ENCODE data around the gene C17orf67.

Gene C17orf67
- total RNA-seq, result 3.0 to 17.2 (median 6.7) reads per million in 9 experiments

- Mint-ChIP-seq H3K9me3 (no peaks in the 10 kb centered on the region), H3K36me3 (ENCODE audit: insufficient read depth) (peaks cover 19% of the 10 kb centered on the region), H3K4me3 (peak within 1 kb of the TSS; percentile 93), H3K27ac (peak within 1 kb of the TSS; percentile 71 to 94), H3K4me1 (ENCODE audit: low read depth in 2 of 2) (peaks cover 33 to 62% of the 10 kb centered on the region in 2 donors), H3K27me3 (no peaks in the 10 kb centered on the region)
- DNase-seq, result peak; percentile 98
- peak; percentile 82 for ATAC-seq (replicated peaks)
Observed at GRCh38 chr17:56833809-56834379, at the start of gene C17orf67, which contains the start of gene DGKE. Gene C17orf67 (minus strand): TSS chr17:56833920. CDS start chr17:56815810, 18,110 bp downstream. Gene DGKE (plus strand): TSS chr17:56834151. CDS start chr17:56834796, 645 bp downstream.

- no peaks in the 10 kb centered on the region for H3K27me3 Mint-ChIP-seq
- ATAC-seq (replicated peaks), result no peak
Observed at GRCh38 chr17:56881685-56882295, 48.1 kb upstream of the C17orf67 start.

GRCh38 chr17:56880571-56880970, 46.9 kb upstream of the C17orf67 start:
- Mint-ChIP-seq H3K4me1 (ENCODE audit: low read depth in 2 of 2) (no peaks in the 10 kb centered on the region), H3K36me3 (ENCODE audit: insufficient read depth) (peaks cover under 1% of the 10 kb centered on the region), H3K9me3 (no peaks in the 10 kb centered on the region), H3K27me3 (peaks cover 0 to 6% of the 10 kb centered on the region in 2 donors), H3K4me3 (no peak overlapping the region), H3K27ac (no peak overlapping the region)
- no peak for ATAC-seq (replicated peaks)
- DNase-seq, result no peak

More at GRCh38 chr17:56881685-56882295, 48.1 kb upstream of the C17orf67 start:
- Mint-ChIP-seq H3K4me1 (ENCODE audit: low read depth in 2 of 2) (no peaks in the 10 kb centered on the region), H3K9me3 (no peaks in the 10 kb centered on the region), H3K27ac (peak overlapping the region in 1 of 2 donors; percentile 44), H3K36me3 (ENCODE audit: insufficient read depth) (peaks cover 7% of the 10 kb centered on the region), H3K4me3 (no peak overlapping the region)
- no peak for DNase-seq

GRCh38 chr17:56880133-56880532, 46.4 kb upstream of the C17orf67 start:
- Mint-ChIP-seq H3K9me3 (no peaks in the 10 kb centered on the region), H3K36me3 (ENCODE audit: insufficient read depth) (no peaks in the 10 kb centered on the region), H3K4me3 (no peak overlapping the region), H3K4me1 (ENCODE audit: low read depth in 2 of 2) (no peaks in the 10 kb centered on the region), H3K27me3 (peaks cover 0 to 6% of the 10 kb centered on the region in 2 donors), H3K27ac (no peak overlapping the region)
- no peak for DNase-seq
- no peak for ATAC-seq (replicated peaks)

GRCh38 chr17:56879280-56879679, 45.6 kb upstream of the C17orf67 start:
- H3K36me3 Mint-ChIP-seq (ENCODE audit: insufficient read depth), result no peaks in the 10 kb centered on the region
- H3K4me3 Mint-ChIP-seq, result no peak overlapping the region
- no peak for ATAC-seq (replicated peaks)
- no peak for DNase-seq
- no peaks in the 10 kb centered on the region for H3K4me1 Mint-ChIP-seq (ENCODE audit: low read depth in 2 of 2)
- H3K9me3 Mint-ChIP-seq, result no peaks in the 10 kb centered on the region
- no peak overlapping the region for H3K27ac Mint-ChIP-seq
- H3K27me3 Mint-ChIP-seq, result peaks cover 0 to 11% of the 10 kb centered on the region in 2 donors

GRCh38 chr17:56876766-56877179, 43.1 kb upstream of the C17orf67 start:
- H3K27ac Mint-ChIP-seq, result no peak overlapping the region
- no peaks in the 10 kb centered on the region for H3K4me1 Mint-ChIP-seq (ENCODE audit: low read depth in 2 of 2)
- H3K4me3 Mint-ChIP-seq, result no peak overlapping the region
- ATAC-seq (replicated peaks) (no peak), DNase-seq (no peak)
- H3K36me3 Mint-ChIP-seq (ENCODE audit: insufficient read depth), result no peaks in the 10 kb centered on the region
- H3K27me3 Mint-ChIP-seq, result peaks cover 9 to 11% of the 10 kb centered on the region in 2 donors
- H3K9me3 Mint-ChIP-seq, result no peaks in the 10 kb centered on the region

- DNase-seq (no peak), ATAC-seq (replicated peaks) (no peak)
- Mint-ChIP-seq H3K27me3 (peaks cover 5 to 9% of the 10 kb centered on the region in 2 donors), H3K4me1 (ENCODE audit: low read depth in 2 of 2) (no peaks in the 10 kb centered on the region), H3K36me3 (ENCODE audit: insufficient read depth) (peaks cover 8% of the 10 kb centered on the region), H3K4me3 (no peak overlapping the region), H3K27ac (peak overlapping the region in 1 of 2 donors; percentile 31), H3K9me3 (no peaks in the 10 kb centered on the region)
Observed at GRCh38 chr17:56870081-56870651, 36.4 kb upstream of the C17orf67 start.

GRCh38 chr17:56868716-56869115, 35.0 kb upstream of the C17orf67 start:
- Mint-ChIP-seq H3K9me3 (no peaks in the 10 kb centered on the region), H3K36me3 (ENCODE audit: insufficient read depth) (peaks cover 14% of the 10 kb centered on the region), H3K27me3 (peaks cover 0 to 9% of the 10 kb centered on the region in 2 donors), H3K4me3 (no peak overlapping the region), H3K4me1 (ENCODE audit: low read depth in 2 of 2) (no peaks in the 10 kb centered on the region), H3K27ac (no peak overlapping the region)
- ATAC-seq (replicated peaks) (no peak), DNase-seq (no peak)

GRCh38 chr17:56867948-56868376, 34.2 kb upstream of the C17orf67 start:
- Mint-ChIP-seq H3K27ac (peak overlapping the region in 1 of 2 donors; percentile 22), H3K4me1 (ENCODE audit: low read depth in 2 of 2) (no peaks in the 10 kb centered on the region), H3K27me3 (peaks cover 0 to 2% of the 10 kb centered on the region in 2 donors), H3K36me3 (ENCODE audit: insufficient read depth) (peaks cover 20% of the 10 kb centered on the region), H3K4me3 (no peak overlapping the region), H3K9me3 (no peaks in the 10 kb centered on the region)
- no peak for DNase-seq
- no peak for ATAC-seq (replicated peaks)

GRCh38 chr17:56866496-56866895, 32.8 kb upstream of the C17orf67 start:
- Mint-ChIP-seq H3K4me1 (ENCODE audit: low read depth in 2 of 2) (no peaks in the 10 kb centered on the region), H3K27ac (peak overlapping the region in 1 of 2 donors; percentile 3), H3K9me3 (no peaks in the 10 kb centered on the region), H3K4me3 (no peak overlapping the region), H3K36me3 (ENCODE audit: insufficient read depth) (peaks cover 35% of the 10 kb centered on the region), H3K27me3 (no peaks in the 10 kb centered on the region)
- DNase-seq (no peak), ATAC-seq (replicated peaks) (no peak)

GRCh38 chr17:56866076-56866475, 32.4 kb upstream of the C17orf67 start:
- Mint-ChIP-seq H3K4me1 (ENCODE audit: low read depth in 2 of 2) (no peaks in the 10 kb centered on the region), H3K27ac (peak overlapping the region in 1 of 2 donors; percentile 3), H3K9me3 (no peaks in the 10 kb centered on the region), H3K36me3 (ENCODE audit: insufficient read depth) (peaks cover 35% of the 10 kb centered on the region), H3K27me3 (no peaks in the 10 kb centered on the region), H3K4me3 (no peak overlapping the region)
- ATAC-seq (replicated peaks), result no peak
- DNase-seq, result no peak

GRCh38 chr17:56863974-56864373, 30.3 kb upstream of the C17orf67 start:
- Mint-ChIP-seq H3K9me3 (no peaks in the 10 kb centered on the region), H3K36me3 (ENCODE audit: insufficient read depth) (peaks cover 36% of the 10 kb centered on the region), H3K27ac (no peak overlapping the region), H3K4me1 (ENCODE audit: low read depth in 2 of 2) (no peaks in the 10 kb centered on the region), H3K4me3 (no peak overlapping the region), H3K27me3 (no peaks in the 10 kb centered on the region)
- ATAC-seq (replicated peaks), result no peak
- DNase-seq, result no peak

- Mint-ChIP-seq H3K4me3 (no peak overlapping the region), H3K36me3 (ENCODE audit: insufficient read depth) (peaks cover 48% of the 10 kb centered on the region), H3K27ac (peak overlapping the region in 1 of 2 donors; percentile 38), H3K27me3 (no peaks in the 10 kb centered on the region), H3K9me3 (no peaks in the 10 kb centered on the region), H3K4me1 (ENCODE audit: low read depth in 2 of 2) (no peaks in the 10 kb centered on the region)
- DNase-seq, result no peak
- no peak for ATAC-seq (replicated peaks)
Observed at GRCh38 chr17:56861899-56862298, 28.2 kb upstream of the C17orf67 start.

- DNase-seq (no peak), ATAC-seq (replicated peaks) (no peak)
- H3K27ac Mint-ChIP-seq, result peak overlapping the region in 1 of 2 donors; percentile 77
- H3K4me3 Mint-ChIP-seq, result no peak overlapping the region
- peaks cover 39% of the 10 kb centered on the region for H3K36me3 Mint-ChIP-seq (ENCODE audit: insufficient read depth)
- H3K9me3 Mint-ChIP-seq, result no peaks in the 10 kb centered on the region
- no peaks in the 10 kb centered on the region for H3K27me3 Mint-ChIP-seq
- H3K4me1 Mint-ChIP-seq (ENCODE audit: low read depth in 2 of 2), result no peaks in the 10 kb centered on the region
Observed at GRCh38 chr17:56851008-56851407, 17.3 kb upstream of the C17orf67 start.
